Measurements from ENCODE around the gene ROCK2. TPM values are rescaled to one million over a fixed set of nuclear protein-coding genes. Genes with fewer than 3 reads are reported as not detected.

ROCK2 gene
- total and polyA plus RNA-seq, 10 donors, result 4.0 to 89.6 (median 65.8) TPM

- intact Hi-C loops (cut with DNase I; ENCODE audit: low total_unique reads), result no loop called here
- H3K36me3 ChIP-seq, result peaks cover 0 to 100% (median 55%) of the 10 kb centered on the region in 6 donors
- H3K4me1 ChIP-seq, result no peaks in the 10 kb centered on the region
- no peaks in the 10 kb centered on the region for H3K27me3 ChIP-seq (replicated peaks in 1 of 7)
- no peak overlapping the region for H3K4me3 ChIP-seq
- no peak for DNase-seq
- TF ChIP-seq CTCF (IDR thresholded peaks at IDR 0.05 in 8 of 11, conservative IDR thresholded peaks at IDR 0.05 in 3 of 11), result no peak
- no peak for TF ChIP-seq POLR2A (IDR thresholded peaks at IDR 0.05)
- no peak for TF ChIP-seq POLR2AphosphoS5 (IDR thresholded peaks at IDR 0.05)
- H3K9me3 ChIP-seq, result no peaks in the 10 kb centered on the region
- no peak overlapping the region for H3K27ac ChIP-seq
Observed at GRCh38 chr2:11212645-11213044, 131.8 kb downstream of the ROCK2 start.

- TF ChIP-seq CTCF (IDR thresholded peaks at IDR 0.05 in 8 of 11, conservative IDR thresholded peaks at IDR 0.05 in 3 of 11) (no peak), POLR2A (IDR thresholded peaks at IDR 0.05) (no peak), POLR2AphosphoS5 (IDR thresholded peaks at IDR 0.05) (no peak)
- DNase-seq, result no peak
- Histone ChIP-seq H3K4me1 (peaks cover 0 to 26% (median 10%) of the 10 kb centered on the region in 6 donors), H3K9me3 (no peaks in the 10 kb centered on the region), H3K4me3 (no peak overlapping the region), H3K27me3 (replicated peaks in 1 of 7) (no peaks in the 10 kb centered on the region), H3K36me3 (peaks cover 0 to 86% (median 26%) of the 10 kb centered on the region in 6 donors), H3K27ac (no peak overlapping the region)
- intact Hi-C loops (cut with DNase I; ENCODE audit: low total_unique reads), result no loop called here
Observed at GRCh38 chr2:11208083-11208482, 136.4 kb downstream of the ROCK2 start.

GRCh38 chr2:11203480-11203879, 141.0 kb downstream of the ROCK2 start:
- H3K4me3 ChIP-seq, result no peak overlapping the region
- H3K4me1 ChIP-seq, result peaks cover 0 to 26% (median 10%) of the 10 kb centered on the region in 6 donors
- no peak for DNase-seq
- H3K27ac ChIP-seq, result peak overlapping the region in 4 of 8 donors; percentile 21 to 55 (median 31)
- intact Hi-C loops (cut with DNase I; ENCODE audit: low total_unique reads), result no loop called here
- H3K27me3 ChIP-seq (replicated peaks in 1 of 7), result no peaks in the 10 kb centered on the region
- WGBS, 5 donors, result 39 to 52% (median 41%) methylated on average over 3 of the region's 3 CpGs
- peaks cover 0 to 86% (median 31%) of the 10 kb centered on the region in 6 donors for H3K36me3 ChIP-seq
- TF ChIP-seq POLR2AphosphoS5 (IDR thresholded peaks at IDR 0.05) (no peak), CTCF (IDR thresholded peaks at IDR 0.05 in 8 of 11, conservative IDR thresholded peaks at IDR 0.05 in 3 of 11) (no peak), POLR2A (IDR thresholded peaks at IDR 0.05) (no peak)
- H3K9me3 ChIP-seq, result no peaks in the 10 kb centered on the region

- intact Hi-C loops (cut with DNase I; ENCODE audit: low total_unique reads), result no loop called here
- Histone ChIP-seq H3K9me3 (no peaks in the 10 kb centered on the region), H3K27ac (no peak overlapping the region), H3K4me1 (peaks cover 0 to 26% (median 10%) of the 10 kb centered on the region in 6 donors), H3K27me3 (replicated peaks in 1 of 7) (no peaks in the 10 kb centered on the region), H3K36me3 (peaks cover 3 to 86% (median 40%) of the 10 kb centered on the region in 6 donors), H3K4me3 (no peak overlapping the region)
- TF ChIP-seq POLR2A (IDR thresholded peaks at IDR 0.05), result no peak
- TF ChIP-seq CTCF (IDR thresholded peaks at IDR 0.05 in 8 of 11, conservative IDR thresholded peaks at IDR 0.05 in 3 of 11), result no peak
- TF ChIP-seq POLR2AphosphoS5 (IDR thresholded peaks at IDR 0.05), result no peak
- WGBS, 5 donors, result 74 to 85% (median 83%) methylated on average over 5 of the region's 5 CpGs
- no peak for DNase-seq
Observed at GRCh38 chr2:11201969-11202368, 142.5 kb downstream of the ROCK2 start.
